Stimulated activated naive CD8-positive, alpha-beta T cell treated with anti-CD3 and anti-CD28 coated beads, Interleukin-15, Interleukin-2, amounts not matched to agents 100 ng/mL and 50 ng/mL, for 24 hours (primary cell): ENCODE results near the gene AUTS2.

Source experiments
- H3K27ac Mint-ChIP-seq: one replicate; pipeline ENCODE4 v1.8.0; 2021; ENCODE audit warnings: mild to moderate bottlenecking, mixed read lengths
- H3K27me3 Mint-ChIP-seq: one replicate; pipeline ENCODE4 v1.8.0; 2021; ENCODE audit warnings: mixed read lengths
- H3K36me3 Mint-ChIP-seq: one replicate; pipeline ENCODE4 v1.8.0; 2021; ENCODE audit warnings: low read depth, mixed read lengths
- H3K4me1 Mint-ChIP-seq: one replicate; pipeline ENCODE4 v1.8.0; 2021; ENCODE audit warnings: low read depth, mixed read lengths
- H3K4me3 Mint-ChIP-seq: one replicate; pipeline ENCODE4 v1.8.0; 2021; ENCODE audit warnings: mild to moderate bottlenecking, mixed read lengths
- H3K9me3 Mint-ChIP-seq: one replicate; pipeline ENCODE4 v1.8.0; 2021; ENCODE audit warnings: mixed read lengths

AUTS2 gene

DNA sequence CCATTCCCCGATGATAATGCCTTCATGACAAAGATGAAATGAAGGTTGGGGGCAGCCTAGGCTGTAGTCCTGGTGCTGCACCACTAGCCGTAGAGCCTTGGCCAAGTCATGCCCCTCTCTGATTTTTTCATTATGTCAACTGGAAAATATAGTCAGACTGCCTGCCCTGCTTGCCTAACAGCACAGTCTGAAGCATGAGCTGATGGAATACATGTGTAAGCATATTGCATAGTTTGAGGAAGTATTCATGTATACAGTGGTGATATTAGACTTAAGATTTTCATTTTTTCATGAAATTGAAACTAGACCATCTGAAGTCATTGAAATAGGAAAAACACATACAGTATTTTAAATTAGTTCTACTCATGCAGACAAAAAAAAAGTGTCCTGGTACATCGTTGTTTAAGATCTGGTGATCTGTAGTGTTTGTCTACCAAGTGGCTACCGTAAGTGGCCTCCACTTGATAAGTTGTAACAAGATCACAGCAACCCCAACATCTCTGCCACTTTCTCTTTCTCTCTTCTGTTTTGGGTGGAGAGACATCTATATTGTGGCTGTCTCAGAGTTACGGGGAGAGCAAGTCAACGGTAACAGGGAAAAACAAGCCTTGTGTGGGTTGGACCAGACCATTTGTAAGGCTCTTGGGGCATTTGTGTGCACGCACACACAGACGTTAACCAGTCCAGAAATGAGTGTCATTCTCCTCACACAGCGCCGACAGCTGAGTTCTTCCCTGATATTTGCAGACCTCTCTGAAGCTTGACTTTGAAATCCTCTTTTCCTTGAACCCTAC is 817.1 kb downstream of the AUTS2 start:
- no peak overlapping the region for H3K4me3 Mint-ChIP-seq
- H3K4me1 Mint-ChIP-seq = peaks cover 4% of the 10 kb centered on the region
- no peak overlapping the region for H3K27ac Mint-ChIP-seq
- no peaks in the 10 kb centered on the region for H3K36me3 Mint-ChIP-seq
- H3K27me3 Mint-ChIP-seq = no peaks in the 10 kb centered on the region
- H3K9me3 Mint-ChIP-seq = no peaks in the 10 kb centered on the region

GRCh38 chr7:70416347-70416985 is 818.2 kb downstream of the AUTS2 start:
- peaks cover 4% of the 10 kb centered on the region for H3K4me1 Mint-ChIP-seq
- no peaks in the 10 kb centered on the region for H3K36me3 Mint-ChIP-seq
- no peak overlapping the region for H3K27ac Mint-ChIP-seq
- no peak overlapping the region for H3K4me3 Mint-ChIP-seq
- H3K9me3 Mint-ChIP-seq = no peaks in the 10 kb centered on the region
- H3K27me3 Mint-ChIP-seq = no peaks in the 10 kb centered on the region

DNA sequence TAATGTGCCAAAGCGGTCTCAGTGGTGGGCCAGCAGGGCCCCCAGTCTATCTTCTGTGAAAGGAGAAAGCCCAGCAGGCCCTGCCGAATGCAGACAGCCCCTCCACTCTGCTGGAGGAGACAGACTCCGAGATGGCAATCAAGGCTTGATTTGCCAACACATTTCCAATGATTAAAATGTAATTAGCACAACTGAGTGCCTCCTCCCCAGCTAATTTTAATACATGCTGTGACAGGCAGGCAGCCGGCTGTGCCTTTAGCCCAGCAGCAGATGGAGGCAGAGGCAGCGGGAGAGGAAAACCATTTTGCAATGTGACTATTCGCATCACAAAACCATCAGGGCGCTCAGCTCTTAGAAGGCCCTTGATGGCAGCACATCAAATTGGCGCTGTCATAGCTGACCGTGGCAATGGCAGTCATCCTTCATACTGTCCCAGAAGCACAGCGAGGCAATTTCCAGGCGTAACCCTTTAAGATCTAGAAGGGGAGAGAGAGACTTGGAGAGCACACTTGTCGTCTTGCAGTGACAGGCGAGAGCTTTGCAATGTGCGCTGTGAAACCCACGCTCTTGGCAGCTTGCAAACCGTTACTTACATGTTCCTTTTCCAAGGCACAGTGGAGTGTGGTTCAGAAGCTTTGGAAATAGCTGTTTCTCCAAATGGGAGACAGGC is 818.8 kb downstream of the AUTS2 start:
- Mint-ChIP-seq H3K9me3 (no peaks in the 10 kb centered on the region), H3K27me3 (no peaks in the 10 kb centered on the region), H3K36me3 (no peaks in the 10 kb centered on the region), H3K27ac (no peak overlapping the region), H3K4me3 (no peak overlapping the region), H3K4me1 (peaks cover 4% of the 10 kb centered on the region)

GRCh38 chr7:70419526-70420380 is 821.5 kb downstream of the AUTS2 start:
- Mint-ChIP-seq H3K4me3 (no peak overlapping the region), H3K27ac (no peak overlapping the region), H3K4me1 (peaks cover 4% of the 10 kb centered on the region), H3K36me3 (no peaks in the 10 kb centered on the region), H3K9me3 (no peaks in the 10 kb centered on the region), H3K27me3 (no peaks in the 10 kb centered on the region)

DNA sequence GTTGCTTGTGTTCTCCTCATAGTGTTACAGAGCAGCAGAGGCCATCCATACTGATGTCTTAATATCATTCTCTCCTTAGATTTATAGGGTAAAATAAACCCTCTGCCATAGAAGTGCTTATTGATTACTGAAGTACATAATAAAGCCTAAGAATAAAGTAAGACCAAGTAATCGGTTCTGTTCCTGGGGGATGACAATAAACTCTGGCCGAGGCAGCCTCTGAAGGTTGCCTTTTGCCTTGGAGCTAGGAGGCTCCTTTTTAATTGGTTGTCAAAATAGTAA is 822.0 kb downstream of the AUTS2 start:
- H3K9me3 Mint-ChIP-seq = no peaks in the 10 kb centered on the region
- no peak overlapping the region for H3K27ac Mint-ChIP-seq
- no peak overlapping the region for H3K4me3 Mint-ChIP-seq
- H3K27me3 Mint-ChIP-seq = no peaks in the 10 kb centered on the region
- no peaks in the 10 kb centered on the region for H3K36me3 Mint-ChIP-seq
- peaks cover 4% of the 10 kb centered on the region for H3K4me1 Mint-ChIP-seq

GRCh38 chr7:70421319-70421718 is 823.0 kb downstream of the AUTS2 start:
- Mint-ChIP-seq H3K4me1 (no peaks in the 10 kb centered on the region), H3K36me3 (no peaks in the 10 kb centered on the region), H3K27ac (no peak overlapping the region), H3K9me3 (no peaks in the 10 kb centered on the region), H3K4me3 (no peak overlapping the region), H3K27me3 (no peaks in the 10 kb centered on the region)

- Mint-ChIP-seq H3K27me3 (no peaks in the 10 kb centered on the region), H3K27ac (no peak overlapping the region), H3K4me3 (no peak overlapping the region), H3K9me3 (peaks cover 9% of the 10 kb centered on the region), H3K36me3 (no peaks in the 10 kb centered on the region), H3K4me1 (no peaks in the 10 kb centered on the region)
Observed at GRCh38 chr7:70426249-70426880, 828.1 kb downstream of the AUTS2 start.

GRCh38 chr7:70432567-70433001 is 834.3 kb downstream of the AUTS2 start:
- Mint-ChIP-seq H3K36me3 (no peaks in the 10 kb centered on the region), H3K9me3 (peaks cover 9% of the 10 kb centered on the region), H3K27ac (no peak overlapping the region), H3K4me1 (peaks cover 4% of the 10 kb centered on the region), H3K4me3 (no peak overlapping the region), H3K27me3 (no peaks in the 10 kb centered on the region)

DNA sequence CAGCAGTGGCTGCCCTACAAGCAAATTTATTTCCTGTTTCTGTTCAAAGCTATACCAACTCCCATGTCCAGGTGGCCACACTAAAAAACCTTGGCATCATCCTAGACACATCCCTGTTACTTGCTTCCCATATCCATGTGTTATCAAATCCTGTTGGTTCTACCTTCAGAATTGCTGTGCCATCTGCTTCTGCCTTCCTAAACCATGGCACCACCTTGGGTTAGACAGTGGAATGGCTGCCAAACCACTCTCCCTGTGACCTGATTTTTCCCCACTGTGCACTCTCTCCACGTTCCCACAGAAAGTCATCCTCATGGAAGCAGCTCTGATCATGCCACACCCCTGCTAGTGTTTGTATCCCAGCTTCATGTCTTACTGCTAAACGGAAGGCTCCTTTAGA is 836.1 kb downstream of the AUTS2 start:
- no peaks in the 10 kb centered on the region for H3K36me3 Mint-ChIP-seq
- H3K4me3 Mint-ChIP-seq = no peak overlapping the region
- H3K4me1 Mint-ChIP-seq = peaks cover 4% of the 10 kb centered on the region
- H3K9me3 Mint-ChIP-seq = peaks cover 9% of the 10 kb centered on the region
- H3K27me3 Mint-ChIP-seq = no peaks in the 10 kb centered on the region
- no peak overlapping the region for H3K27ac Mint-ChIP-seq

- no peaks in the 10 kb centered on the region for H3K27me3 Mint-ChIP-seq
- no peak overlapping the region for H3K4me3 Mint-ChIP-seq
- H3K4me1 Mint-ChIP-seq = peaks cover 4% of the 10 kb centered on the region
- H3K36me3 Mint-ChIP-seq = no peaks in the 10 kb centered on the region
- no peak overlapping the region for H3K27ac Mint-ChIP-seq
- peaks cover 8% of the 10 kb centered on the region for H3K9me3 Mint-ChIP-seq
Observed at GRCh38 chr7:70434821-70435220, 836.5 kb downstream of the AUTS2 start.

- Mint-ChIP-seq H3K4me1 (peaks cover 4% of the 10 kb centered on the region), H3K36me3 (no peaks in the 10 kb centered on the region), H3K9me3 (no peaks in the 10 kb centered on the region), H3K4me3 (no peak overlapping the region), H3K27ac (no peak overlapping the region), H3K27me3 (no peaks in the 10 kb centered on the region)
Observed at GRCh38 chr7:70435634-70436033, 837.4 kb downstream of the AUTS2 start.

GRCh38 chr7:70436790-70437350 is 838.6 kb downstream of the AUTS2 start:
- Mint-ChIP-seq H3K36me3 (no peaks in the 10 kb centered on the region), H3K9me3 (no peaks in the 10 kb centered on the region), H3K4me1 (peaks cover 4% of the 10 kb centered on the region), H3K4me3 (no peak overlapping the region), H3K27me3 (no peaks in the 10 kb centered on the region), H3K27ac (no peak overlapping the region)

GRCh38 chr7:70439651-70440050 is 841.4 kb downstream of the AUTS2 start:
- H3K4me1 Mint-ChIP-seq = peaks cover 4% of the 10 kb centered on the region
- no peaks in the 10 kb centered on the region for H3K9me3 Mint-ChIP-seq
- no peak overlapping the region for H3K27ac Mint-ChIP-seq
- H3K27me3 Mint-ChIP-seq = no peaks in the 10 kb centered on the region
- no peak overlapping the region for H3K4me3 Mint-ChIP-seq
- no peaks in the 10 kb centered on the region for H3K36me3 Mint-ChIP-seq

GRCh38 chr7:70446448-70447143 is 848.3 kb downstream of the AUTS2 start:
- no peaks in the 10 kb centered on the region for H3K36me3 Mint-ChIP-seq
- H3K27me3 Mint-ChIP-seq = no peaks in the 10 kb centered on the region
- H3K9me3 Mint-ChIP-seq = no peaks in the 10 kb centered on the region
- no peaks in the 10 kb centered on the region for H3K4me1 Mint-ChIP-seq
- H3K27ac Mint-ChIP-seq = no peak overlapping the region
- no peak overlapping the region for H3K4me3 Mint-ChIP-seq
